Amniotic epithelial cell (primary cell): ENCODE results near the gene CACNA2D2.

Experiments used
- DNase-seq: peaks from one replicate; pipeline ENCODE4 v3.0.0-alpha.2; 2010; ENCODE audit warnings: low read depth

Gene CACNA2D2

DNA sequence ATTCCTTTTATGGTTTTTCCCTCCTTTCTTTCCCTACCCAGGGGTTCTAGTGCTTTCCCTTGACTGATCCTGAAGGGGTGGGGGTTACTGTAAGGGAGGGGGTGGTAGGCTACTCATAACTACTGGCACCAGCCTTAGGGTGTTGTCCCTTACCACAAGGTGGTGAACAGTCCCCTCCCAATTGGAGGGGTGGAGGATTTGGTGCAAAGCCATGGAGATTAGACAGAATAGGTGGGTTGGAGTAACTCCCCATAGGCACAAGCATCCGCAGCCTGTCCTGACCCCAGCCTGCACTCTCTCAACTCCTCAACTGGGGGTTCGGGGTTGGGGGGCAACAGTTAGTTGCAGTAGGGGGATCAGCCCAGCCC is 178.3 kb downstream of the CACNA2D2 start:
- DNase-seq = no peak

DNA sequence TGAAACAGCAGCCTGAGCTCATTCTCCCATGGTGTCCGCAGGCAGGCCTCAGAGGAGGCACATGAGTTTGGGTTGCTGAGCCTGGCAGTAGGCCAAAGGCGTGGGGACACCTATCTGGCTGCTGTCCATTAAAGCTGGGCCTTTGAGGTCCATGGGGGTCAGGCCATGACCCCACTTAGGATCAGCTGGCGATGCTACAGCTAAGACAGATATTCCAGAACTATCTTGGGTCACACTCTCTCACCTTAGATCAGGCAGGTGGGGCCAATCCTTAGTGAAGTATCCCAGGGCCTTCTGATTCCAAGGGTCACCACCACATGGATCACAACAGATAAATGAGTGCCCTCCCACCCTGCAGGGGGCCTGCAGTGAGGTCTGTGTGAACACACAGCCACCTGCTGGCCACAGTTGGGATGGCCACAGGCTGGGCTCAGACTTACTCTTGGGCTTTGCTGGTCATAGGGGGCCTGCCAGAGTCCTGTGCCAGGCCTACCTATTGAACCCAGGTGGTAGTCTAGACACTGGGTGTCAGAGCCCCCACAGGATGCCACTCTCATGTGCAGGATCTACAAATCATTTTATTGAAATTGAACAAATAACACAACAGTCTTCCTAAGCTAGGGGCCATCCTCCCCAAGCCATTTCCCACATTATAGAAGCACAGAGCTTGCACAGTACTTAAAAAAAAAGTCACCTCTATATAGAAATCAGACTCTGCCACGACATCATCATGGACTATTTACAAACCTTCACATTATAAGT is 178.9 kb downstream of the CACNA2D2 start:
- DNase-seq = peak; percentile 52

DNA sequence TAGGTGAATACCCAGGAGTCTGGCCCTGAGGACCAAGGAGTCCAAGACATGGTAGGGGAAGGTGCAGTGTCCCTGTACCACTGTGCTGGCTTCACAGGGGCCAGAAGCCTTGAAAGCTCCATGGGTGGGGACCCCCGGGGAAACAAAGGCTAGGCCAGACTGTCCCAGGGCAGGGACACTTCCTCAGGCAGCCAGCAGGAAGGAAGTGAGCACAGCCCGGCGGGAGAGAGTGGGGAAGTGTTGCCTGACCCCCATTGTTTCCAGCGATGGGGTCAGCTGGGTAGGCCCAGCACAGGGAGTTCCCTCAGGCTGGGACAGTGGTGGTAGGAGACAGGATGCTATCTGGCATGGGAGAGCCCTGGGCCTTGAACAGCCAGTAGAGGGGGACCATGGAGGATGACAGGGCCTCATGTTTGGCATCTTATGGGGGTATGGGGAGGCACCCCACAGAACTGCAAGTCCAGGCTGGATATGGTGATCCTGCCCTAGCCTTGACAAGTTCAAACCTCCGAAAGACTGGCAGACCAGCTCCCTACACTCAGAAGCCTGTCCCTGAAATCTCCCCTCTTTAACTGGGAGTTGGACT is 179.7 kb downstream of the CACNA2D2 start:
- no peak for DNase-seq

DNA sequence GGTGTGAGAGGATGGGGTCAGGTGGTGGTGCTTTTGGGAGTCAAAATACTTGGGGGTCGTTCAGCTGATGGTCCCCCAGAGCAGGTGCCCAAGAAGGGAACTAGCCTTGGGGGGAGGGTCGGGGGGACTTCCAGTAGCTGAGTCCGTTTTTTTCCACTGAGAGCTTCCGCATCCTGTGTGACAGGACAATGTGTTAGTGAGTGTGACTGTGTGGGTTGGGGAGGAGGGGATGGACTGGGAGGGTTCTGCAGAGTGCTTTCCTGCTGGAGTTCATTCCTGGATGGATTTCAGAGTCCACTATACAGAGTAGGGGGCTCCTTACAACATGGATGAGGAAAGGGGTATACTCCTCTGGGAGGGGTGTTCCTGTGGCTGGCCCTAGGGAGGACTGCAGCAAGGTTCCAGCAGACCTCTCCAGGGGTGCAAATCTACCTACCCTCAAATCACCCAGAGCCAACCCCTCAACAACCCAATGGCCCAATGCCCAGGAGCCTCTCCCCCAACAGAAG is 180.3 kb downstream of the CACNA2D2 start:
- no peak for DNase-seq

DNA sequence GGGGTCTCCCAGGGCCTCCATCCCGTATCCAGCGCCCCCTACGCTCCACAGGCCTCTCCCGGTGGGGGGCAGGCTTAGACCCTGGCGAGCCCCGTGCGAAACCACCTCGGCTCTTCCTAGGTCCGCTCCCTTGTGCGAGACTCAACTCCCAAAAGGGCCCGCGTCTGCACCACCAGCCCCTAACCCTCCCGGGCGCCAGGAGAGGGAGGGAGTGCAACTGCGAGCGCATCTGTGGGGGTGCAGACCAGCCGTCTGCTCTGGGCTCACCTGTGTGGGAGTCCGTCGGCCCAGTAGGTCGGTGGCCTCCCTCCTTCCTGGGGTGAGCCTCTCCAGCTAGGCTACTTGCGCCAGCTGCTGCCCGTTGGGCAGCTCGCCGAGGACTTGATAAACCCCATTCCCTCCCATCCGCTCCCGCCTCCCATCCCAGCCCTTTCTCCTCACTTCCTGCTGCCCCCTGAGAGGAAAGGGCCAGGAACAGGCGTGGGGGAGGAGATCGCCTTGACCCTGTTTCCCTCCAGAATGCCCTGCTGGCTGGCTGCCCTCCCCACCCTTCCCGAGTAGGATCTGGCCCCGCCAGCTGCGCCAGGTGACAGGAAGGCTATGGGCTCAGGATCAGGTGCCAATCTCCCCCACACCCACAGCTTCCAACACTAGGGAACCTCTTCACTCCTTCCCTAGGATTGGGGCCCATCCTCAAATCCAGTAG is 180.9 kb downstream of the CACNA2D2 start, which contains the start of gene HYAL2:
TSS of gene HYAL2 (minus strand) at position 360 of the 706 bp plus-strand sequence. CDS start 2,256 bp downstream, outside the sequence.
- no peak for DNase-seq

DNA sequence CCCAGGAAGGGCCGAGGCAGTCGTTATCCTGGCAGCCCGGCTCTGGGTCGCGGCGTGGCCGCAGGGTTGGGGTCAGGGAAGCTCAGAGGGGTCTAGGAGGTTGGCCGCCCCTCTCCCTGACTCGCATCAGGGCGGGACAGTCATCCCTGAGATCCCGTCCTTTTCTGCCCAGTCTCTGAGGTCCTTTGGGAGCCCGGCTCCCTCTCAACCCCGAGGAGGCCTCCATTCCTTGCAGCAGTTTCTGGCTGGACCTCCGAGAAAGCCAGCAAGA is 181.4 kb downstream of the CACNA2D2 start:
- no peak for DNase-seq

DNA sequence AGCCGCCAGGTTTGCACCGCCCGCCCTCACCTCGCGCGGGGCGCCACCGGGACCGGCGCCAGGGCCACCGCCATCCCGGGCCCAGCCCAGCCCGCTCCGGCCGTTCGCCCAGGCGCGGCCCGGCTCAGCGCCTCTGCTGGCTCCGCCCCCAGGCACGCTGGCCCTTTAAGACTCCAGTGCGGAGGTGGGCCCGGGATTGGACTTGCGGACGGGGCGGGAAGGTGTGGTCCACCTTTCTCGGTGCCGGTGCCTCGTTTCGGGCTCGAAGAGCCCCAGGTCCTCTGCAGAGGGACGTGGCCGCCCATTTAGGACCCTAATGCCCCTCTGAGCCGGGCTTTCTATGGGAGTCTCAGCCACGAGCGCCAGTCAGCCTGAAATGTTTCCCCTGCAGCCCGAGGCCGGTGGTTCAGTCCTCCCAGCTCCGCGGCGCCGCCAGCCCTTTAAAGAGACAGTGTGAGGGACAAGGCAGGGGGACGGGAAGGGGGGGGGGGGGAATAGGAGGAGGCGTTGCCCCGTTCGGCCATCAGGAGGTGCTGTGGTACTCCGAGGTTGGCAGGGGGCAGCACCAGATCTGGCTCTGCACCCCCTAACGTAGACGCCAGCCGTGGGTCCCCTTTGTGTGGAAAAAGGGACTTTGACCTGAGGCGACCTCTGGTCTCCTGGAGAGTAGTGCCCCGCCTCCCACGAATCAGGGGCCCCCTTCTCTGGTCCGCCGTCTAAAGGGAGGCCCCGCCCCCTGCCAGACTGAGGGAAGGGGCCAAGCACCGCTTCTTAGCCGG is 181.9 kb downstream of the CACNA2D2 start:
- peak; percentile 84 for DNase-seq

DNA sequence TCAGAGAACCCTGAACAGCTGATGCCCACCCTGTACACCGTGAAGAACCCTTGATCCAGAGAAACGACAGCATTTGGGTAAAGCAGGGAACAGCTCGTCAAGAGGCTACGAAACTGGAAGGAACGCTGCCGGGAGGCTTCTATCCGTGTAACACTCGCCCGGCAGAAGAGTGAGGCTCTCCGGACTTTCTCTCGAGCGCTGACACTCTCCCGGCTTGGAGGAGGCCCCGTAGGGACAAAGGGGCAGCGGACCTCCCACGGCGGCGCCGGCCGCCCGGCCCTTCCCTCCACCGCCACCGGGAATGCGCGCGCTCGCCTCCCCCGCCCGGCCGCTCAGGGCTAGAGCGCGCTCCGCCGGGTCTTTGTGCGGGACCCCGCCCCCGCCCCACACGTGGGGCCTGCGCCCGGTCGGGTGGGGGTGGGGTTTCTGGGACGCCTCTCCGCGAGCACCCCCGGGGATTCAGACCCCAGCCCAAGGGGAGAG is 182.5 kb downstream of the CACNA2D2 start:
- peak; percentile 61 for DNase-seq

DNA sequence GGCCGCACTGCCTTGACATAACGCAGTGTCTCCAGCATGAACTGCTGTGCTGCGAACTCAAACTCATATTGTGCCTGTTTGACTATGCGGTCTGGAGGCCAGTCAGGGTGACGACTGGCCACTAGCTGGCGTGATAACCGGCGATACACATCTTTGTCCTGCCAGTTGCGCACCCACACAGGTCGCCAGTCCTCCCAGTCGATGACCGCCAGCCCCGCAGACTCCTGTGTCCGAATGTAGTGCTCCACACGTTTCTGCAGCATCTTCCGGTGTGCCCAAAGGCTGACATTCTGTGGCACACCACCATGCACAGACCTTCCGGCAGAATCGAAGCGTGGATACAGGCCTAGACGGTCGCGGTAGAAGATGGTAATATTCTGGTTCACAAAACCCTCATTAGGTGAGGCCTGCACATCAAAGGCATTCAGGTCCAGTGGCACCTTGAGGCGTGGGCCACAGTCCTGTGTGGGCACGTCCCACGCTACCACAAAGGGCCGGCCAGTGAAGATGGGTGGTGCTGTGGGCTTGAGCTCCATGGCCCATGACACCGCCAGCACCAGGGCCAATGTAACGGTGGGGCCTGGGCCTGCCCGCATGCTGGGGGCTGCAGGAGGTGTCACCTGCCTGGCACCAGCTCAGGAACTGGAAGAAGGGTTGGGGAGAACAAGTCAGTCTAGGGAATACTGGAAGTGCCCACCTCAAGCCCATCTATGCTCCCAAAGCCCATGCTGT is 183.4 kb downstream of the CACNA2D2 start:
- no peak for DNase-seq

DNA sequence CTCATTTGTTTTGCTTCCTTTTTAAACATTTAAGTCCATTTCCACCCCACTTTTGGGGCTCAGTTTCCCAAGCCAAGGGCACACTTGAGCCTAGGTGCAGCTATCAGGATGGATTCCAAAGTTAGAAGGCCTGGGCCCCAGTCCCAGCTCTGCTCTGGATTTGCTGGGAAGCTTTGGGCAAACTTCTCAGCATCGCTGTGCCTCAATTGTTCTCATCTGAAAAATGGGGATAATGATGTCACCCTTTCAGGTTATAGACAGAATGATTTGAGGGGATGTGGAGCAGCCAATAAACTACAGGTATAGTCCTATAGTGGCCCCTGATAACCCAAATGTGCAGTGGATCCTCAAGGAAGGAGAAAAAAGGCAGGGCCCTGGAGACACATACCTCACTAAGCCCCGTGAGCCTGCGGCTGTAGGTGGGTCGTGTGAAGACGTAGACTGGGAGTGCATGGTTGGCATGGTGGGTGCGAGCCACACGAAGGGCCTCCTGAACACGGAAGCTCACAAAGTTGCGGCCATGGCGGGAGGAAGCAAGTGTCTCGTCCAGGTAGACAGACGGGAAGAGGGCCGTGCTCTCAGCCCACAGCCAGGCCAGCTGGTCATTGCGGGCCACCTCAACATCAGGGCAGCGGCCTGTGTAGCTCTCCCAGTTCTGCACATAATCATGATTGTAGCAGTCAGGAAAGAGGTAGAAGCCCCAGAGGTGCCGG is 184.1 kb downstream of the CACNA2D2 start:
- DNase-seq = no peak

DNA sequence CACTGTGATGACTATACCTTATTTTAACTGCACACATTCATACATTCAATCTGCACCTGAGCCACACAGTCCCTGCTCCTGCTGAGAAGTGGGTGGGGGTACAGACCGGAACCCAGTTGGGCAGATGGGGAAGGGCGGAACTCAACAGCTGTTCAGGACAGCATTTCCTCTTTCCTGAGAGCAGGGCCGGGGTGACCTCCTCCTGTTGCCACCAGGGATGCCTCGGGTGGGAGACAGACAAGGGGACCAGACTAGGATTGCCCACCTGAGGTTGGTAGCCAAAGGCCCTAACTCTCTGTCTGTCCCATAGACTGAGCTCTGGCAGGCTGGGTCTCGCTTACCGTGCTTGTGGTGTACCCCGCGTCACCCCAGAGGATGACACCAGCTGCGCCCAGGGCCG is 184.8 kb downstream of the CACNA2D2 start:
- no peak for DNase-seq

DNA sequence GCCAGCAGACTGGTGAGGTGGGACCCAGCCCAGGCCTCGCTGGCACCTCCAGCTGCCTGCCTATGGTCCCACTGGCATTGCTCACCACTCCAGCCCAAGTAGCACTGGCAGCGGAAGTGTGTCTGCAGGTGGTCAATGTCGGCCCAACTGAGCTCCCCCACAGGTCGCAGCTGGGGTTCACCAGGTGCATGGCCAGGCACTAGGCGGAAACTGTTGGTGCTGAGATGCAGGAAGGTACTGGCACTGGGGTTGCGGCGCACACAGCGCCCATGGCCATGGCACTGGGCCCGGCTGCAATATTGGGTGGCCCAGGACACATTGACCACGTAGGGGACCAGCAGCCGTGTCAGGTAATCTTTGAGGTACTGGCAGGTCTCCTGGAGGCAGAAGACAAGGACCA is 185.3 kb downstream of the CACNA2D2 start:
- no peak for DNase-seq

DNA sequence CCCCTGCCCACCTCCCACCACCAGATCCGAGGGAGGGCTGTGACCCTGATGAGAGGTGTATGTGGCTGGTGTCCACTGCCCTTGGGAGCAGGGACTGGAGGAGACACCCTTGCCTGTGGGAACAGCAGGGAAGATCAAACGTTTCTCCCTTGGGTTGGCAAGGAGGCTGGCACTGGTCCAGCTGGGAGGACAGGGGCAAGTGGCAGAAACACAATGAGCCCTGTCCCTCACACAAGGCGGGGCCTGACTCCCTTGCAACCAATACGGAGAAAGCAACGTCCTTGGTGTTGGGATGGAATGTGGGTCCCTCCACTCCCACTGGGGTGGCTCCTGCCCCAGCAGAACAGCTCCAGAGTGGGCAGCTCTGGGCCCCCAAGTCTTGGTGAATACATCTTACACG is 186.1 kb downstream of the CACNA2D2 start:
- DNase-seq = no peak

DNA sequence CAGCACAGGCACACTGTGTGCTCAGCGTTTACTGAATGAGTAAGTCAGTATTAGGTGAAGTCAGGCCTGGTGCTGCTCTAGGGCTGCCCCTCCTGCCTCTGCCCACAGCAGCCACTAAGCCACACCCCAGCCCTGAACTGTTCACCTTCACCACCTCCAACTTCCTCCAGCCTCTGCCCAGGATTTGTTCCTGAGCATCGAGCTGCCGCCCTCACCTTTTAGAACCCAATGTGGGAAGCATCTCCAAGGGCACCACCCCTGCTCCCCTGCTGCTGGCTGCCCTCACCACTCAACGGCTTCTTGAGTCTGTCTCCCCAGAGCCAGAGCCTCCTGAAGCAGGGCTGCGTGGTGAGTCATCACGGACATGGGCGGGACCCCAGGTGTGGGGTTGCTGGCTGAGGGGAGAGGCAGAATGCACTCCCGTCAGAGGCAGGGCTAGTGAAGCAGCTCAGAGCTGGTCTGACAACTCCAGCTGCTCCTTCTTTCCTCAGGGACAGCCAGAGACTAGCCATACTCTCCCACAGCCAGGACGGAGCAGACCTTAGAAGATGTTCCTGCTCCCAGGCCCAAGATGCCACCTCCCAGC is 186.7 kb downstream of the CACNA2D2 start:
- DNase-seq = peak; percentile 67

DNA sequence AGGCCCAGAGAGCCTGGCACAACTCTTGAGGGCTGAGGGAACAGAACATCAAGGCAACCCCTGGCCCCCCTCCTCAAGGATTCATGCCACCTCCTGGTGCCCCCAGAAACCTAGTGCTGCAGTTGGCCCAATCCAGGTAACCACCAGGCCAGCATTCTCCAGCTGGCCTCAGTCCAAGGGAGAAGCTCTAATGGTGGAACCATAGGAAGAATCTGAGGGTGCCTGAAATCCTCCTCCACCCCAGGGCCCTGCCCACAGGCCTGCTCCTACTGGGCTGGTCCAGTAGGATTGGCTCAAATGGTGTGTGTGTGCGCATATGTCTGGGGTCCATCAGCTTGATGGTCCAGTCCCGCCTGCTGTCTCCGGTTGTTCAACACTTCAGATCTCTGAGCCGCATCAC is 188.6 kb downstream of the CACNA2D2 start:
- DNase-seq = no peak

DNA sequence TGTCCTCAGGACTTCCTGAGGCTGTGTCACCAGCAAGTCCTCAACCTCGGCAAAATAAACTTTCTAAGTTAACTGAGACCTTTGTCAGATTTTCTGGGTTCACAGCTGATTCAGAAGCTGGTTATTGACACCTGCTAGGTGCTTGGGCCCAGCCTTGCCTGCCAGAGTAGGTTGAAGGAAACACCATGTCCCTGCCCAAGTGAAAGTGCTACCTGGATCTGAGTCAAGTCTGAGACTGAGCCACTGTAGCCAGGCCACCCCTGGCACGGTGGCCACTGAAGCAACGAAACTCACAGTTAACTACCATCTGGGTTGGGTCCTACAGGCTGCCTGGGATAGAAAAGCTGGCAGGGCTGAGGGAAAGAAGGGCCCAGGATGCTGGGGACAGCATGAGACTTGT is 189.1 kb downstream of the CACNA2D2 start:
- DNase-seq = no peak
